Measurements from ENCODE around the gene CD164L2. TPM values are rescaled to one million over a fixed set of nuclear protein-coding genes. Genes with fewer than 3 reads are reported as not detected.

The CD164L2 gene
- total RNA-seq, 1 donor from 2014 or later, result not detected

- Mint-ChIP-seq H3K27me3 (ENCODE audit: low read depth, unreplicated experiment) (peaks cover 45% of the 10 kb centered on the region), H3K4me1 (ENCODE audit: low read depth, unreplicated experiment) (no peaks in the 10 kb centered on the region), H3K36me3 (ENCODE audit: low read depth, unreplicated experiment) (no peaks in the 10 kb centered on the region), H3K27ac (ENCODE audit: unreplicated experiment) (no peak overlapping the region), H3K4me3 (ENCODE audit: unreplicated experiment) (no peak overlapping the region), H3K9me3 (ENCODE audit: unreplicated experiment) (no peaks in the 10 kb centered on the region)
- TF ChIP-seq EZH2 (IDR thresholded peaks at IDR 0.05; ENCODE audit: insufficient read depth, low read length) (no peak), CTCF (IDR thresholded peaks at IDR 0.05; ENCODE audit: insufficient read depth, low read depth, low read length) (no peak)
- Histone ChIP-seq H3K4me1 (ENCODE audit: insufficient read depth, low read length) (no peaks in the 10 kb centered on the region), H3K27ac (ENCODE audit: low read depth, low read length) (no peak overlapping the region), H3K9me3 (ENCODE audit: insufficient read depth, low read depth, low read length) (no peaks in the 10 kb centered on the region), H2AFZ (ENCODE audit: low read depth, low read length) (no peak overlapping the region), H3K9ac (ENCODE audit: low read length) (no peak overlapping the region), H3K4me2 (ENCODE audit: low read length) (no peak overlapping the region), H3K4me3 (ENCODE audit: insufficient read depth, low read depth, low read length) (no peak overlapping the region), H3K36me3 (ENCODE audit: insufficient read depth, low read length) (no peaks in the 10 kb centered on the region), H3K27me3 (ENCODE audit: insufficient read depth, low read length) (peaks cover 5% of the 10 kb centered on the region), H4K20me1 (ENCODE audit: insufficient read depth, low read length) (no peaks in the 10 kb centered on the region), H3K79me2 (ENCODE audit: insufficient read depth, low read length) (no peaks in the 10 kb centered on the region)
- no peak for DNase-seq (ENCODE audit: low read depth)
- no peak for FAIRE-seq
These were observed 967 bp downstream of the CD164L2 start for GRCh38 chr1:27381969-27382762.

GRCh38 chr1:27380766-27381733 is 2.1 kb downstream of the CD164L2 start:
- Histone ChIP-seq H3K27me3 (ENCODE audit: insufficient read depth, low read length) (no peaks in the 10 kb centered on the region), H3K9ac (ENCODE audit: low read length) (no peak overlapping the region), H3K4me1 (ENCODE audit: insufficient read depth, low read length) (no peaks in the 10 kb centered on the region), H3K4me2 (ENCODE audit: low read length) (no peak overlapping the region), H3K36me3 (ENCODE audit: insufficient read depth, low read length) (no peaks in the 10 kb centered on the region), H4K20me1 (ENCODE audit: insufficient read depth, low read length) (no peaks in the 10 kb centered on the region), H3K79me2 (ENCODE audit: insufficient read depth, low read length) (no peaks in the 10 kb centered on the region), H3K4me3 (ENCODE audit: insufficient read depth, low read depth, low read length) (no peak overlapping the region), H2AFZ (ENCODE audit: low read depth, low read length) (no peak overlapping the region), H3K9me3 (ENCODE audit: insufficient read depth, low read depth, low read length) (no peaks in the 10 kb centered on the region), H3K27ac (ENCODE audit: low read depth, low read length) (no peak overlapping the region)
- Mint-ChIP-seq H3K4me3 (ENCODE audit: unreplicated experiment) (no peak overlapping the region), H3K27ac (ENCODE audit: unreplicated experiment) (no peak overlapping the region), H3K27me3 (ENCODE audit: low read depth, unreplicated experiment) (peaks cover 36% of the 10 kb centered on the region), H3K9me3 (ENCODE audit: unreplicated experiment) (no peaks in the 10 kb centered on the region), H3K4me1 (ENCODE audit: low read depth, unreplicated experiment) (no peaks in the 10 kb centered on the region), H3K36me3 (ENCODE audit: low read depth, unreplicated experiment) (no peaks in the 10 kb centered on the region)
- FAIRE-seq, result no peak
- DNase-seq (ENCODE audit: low read depth), result no peak
- no peak for TF ChIP-seq EZH2 (IDR thresholded peaks at IDR 0.05; ENCODE audit: insufficient read depth, low read length)
- TF ChIP-seq CTCF (IDR thresholded peaks at IDR 0.05; ENCODE audit: insufficient read depth, low read depth, low read length), result no peak

All from astrocyte (in vitro differentiated cells and primary cell).